ENCODE results near the gene EIF6.

EIF6 gene

GRCh38 chr20:35295058-35295457 lies 10.5 kb upstream of the EIF6 start:
- no peak for DNase-seq (ENCODE audit: low read depth, low spot score)

DNA sequence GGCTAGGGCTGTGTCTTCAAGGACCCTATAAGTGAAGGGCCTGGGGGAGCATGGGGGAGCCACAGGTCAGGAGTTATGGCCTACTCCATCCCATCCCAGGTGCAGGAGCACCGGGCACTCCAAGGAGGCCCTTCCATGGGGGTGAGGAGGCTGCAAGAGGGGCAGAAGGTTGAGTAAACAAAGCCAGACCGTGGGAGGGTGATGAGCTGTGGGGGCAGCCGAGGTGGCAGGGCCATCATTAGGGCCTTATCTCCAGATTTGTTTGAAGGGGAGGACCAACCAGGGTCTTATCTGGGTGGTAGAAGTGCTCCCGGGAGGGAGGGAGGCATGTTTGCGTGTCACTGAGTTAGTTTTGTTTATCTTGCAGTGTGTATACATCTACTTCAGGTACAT lies 9.7 kb upstream of the EIF6 start:
- no peak for DNase-seq (ENCODE audit: low read depth, low spot score)

DNA sequence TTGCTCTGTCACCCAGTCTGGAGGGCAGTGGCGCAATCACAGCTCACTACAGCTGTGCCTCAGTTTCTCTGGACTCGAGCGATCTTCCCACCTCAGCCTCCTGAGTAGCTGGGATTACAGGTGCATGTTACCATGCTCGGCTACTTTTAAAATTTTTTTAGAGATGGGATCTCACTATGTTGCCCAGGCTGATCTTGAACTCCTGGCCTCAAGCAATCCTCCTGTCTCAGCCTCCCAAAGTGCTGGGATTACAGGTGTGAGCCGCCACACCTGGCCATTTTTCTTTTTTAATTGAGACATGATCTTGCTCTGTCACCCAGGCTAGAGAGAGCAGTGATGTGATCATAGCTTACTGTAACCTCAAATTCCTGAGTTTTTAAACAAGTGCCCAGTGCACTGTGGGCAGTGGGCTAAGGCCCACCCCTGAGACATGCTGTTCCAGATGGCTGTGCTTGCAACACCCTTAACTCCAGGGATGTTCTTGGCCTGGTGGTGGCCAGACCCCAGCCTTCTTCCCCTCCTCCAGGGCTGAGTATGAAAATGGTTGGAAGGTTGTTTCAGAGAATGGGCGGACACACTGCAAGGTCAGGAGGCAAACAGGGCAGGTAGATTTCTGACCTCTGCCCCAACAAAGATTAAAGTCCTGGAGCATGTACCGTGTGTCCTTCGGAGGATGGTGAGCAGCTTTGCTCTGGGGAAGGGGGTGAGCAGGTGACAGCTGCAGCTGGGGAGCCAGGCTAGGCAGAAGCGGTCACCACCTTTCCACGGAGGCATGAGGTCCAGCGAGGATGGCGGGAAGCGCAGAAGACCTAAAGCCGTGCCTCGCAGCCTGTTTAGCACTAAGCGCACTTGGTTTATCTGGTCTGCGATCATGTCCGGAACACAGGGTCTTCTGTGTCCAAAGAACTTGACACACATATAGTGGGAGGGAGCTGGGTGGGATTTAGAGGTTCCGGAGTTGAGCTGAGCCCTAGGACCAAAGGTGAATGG lies 9.0 kb upstream of the EIF6 start:
- no peak for DNase-seq (ENCODE audit: low read depth, low spot score)

GRCh38 chr20:35292504-35293285 lies 8.1 kb upstream of the EIF6 start:
- DNase-seq (ENCODE audit: low read depth, low spot score), result no peak

- DNase-seq (ENCODE audit: low read depth, low spot score), result no peak
Observed at GRCh38 chr20:35291654-35292503, 7.3 kb upstream of the EIF6 start, which contains the start of gene FAM83C. Gene FAM83C (minus strand): TSS chr20:35292425. CDS start chr20:35292304, 121 bp downstream.

GRCh38 chr20:35290887-35291417 lies 6.4 kb upstream of the EIF6 start:
- DNase-seq (ENCODE audit: low read depth, low spot score), result no peak

GRCh38 chr20:35290186-35290886 lies 5.8 kb upstream of the EIF6 start:
- no peak for DNase-seq (ENCODE audit: low read depth, low spot score)

GRCh38 chr20:35288325-35289060 lies 3.9 kb upstream of the EIF6 start:
- no peak for DNase-seq (ENCODE audit: low read depth, low spot score)

GRCh38 chr20:35287509-35288324 lies 3.1 kb upstream of the EIF6 start:
- DNase-seq (ENCODE audit: low read depth, low spot score), result no peak

DNA sequence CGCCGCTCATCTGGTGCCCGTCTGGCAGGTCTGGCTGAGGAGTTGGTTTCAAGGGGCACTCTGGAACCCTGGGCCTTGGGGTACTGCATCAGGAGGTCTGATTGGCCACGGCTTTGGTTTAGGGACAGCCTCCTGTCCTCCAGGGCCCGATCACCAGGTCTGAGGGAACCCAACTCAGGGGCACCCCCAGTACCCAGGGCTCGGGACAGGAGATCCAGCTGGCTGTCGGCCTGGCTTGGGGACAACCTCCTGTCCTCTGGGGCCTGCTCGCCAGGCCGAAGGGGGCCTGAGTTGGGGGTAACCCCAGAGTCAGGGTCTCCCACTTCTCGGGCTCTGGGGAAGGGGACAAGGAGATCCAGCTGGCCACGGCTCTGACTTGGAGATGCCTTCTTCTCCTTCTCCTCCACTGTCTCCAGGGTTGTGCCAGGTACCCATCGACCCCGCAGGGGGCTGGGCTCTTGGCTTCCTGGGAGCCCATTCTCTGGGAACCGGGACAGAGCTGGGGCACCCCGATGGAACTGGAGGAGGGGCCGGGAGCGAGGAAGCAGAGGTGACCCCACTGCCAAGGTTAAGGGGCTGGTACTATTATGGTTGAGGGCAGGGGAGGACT lies 2.4 kb upstream of the EIF6 start:
- no peak for DNase-seq (ENCODE audit: low read depth, low spot score)

DNA sequence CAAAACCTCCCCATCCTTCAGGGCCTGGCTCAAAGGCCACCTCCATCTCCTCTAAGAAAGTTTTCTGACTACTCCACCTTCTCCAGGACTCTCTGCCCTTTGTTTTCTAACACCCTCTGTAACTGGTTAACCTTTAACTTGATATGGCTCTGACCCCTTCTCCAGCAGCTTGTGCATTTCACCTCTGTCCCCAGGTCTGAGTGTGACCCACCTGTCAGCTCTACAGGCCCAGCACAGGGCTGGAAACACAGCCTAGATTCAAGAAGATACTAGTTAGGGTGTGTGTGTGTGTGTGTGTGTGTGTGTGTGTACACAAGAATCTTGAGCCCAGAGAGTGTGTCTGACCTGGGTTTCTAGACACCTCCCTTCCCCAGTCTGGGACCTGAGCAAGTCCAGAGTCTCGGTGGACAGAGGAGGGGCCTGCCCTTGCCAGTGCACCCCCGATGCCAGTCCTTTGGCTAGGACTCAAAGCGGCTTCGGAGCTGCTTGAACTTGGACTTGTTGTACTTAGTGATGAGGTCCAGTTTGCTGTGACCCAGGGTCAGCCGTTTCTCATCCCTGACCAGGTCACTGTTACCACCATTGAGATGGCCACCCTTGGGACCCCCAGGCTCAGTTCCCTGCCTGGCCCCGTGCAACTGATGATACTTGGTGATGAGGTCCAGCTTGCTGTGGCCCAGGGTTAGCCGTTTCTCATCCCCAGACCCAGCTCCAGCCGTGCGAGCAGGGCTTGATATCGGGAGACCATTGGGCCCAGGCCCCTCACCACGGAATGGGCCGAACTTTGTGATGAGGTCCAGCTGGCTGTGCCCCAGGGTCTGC lies 1.7 kb upstream of the EIF6 start:
- DNase-seq (ENCODE audit: low read depth, low spot score), result no peak

DNA sequence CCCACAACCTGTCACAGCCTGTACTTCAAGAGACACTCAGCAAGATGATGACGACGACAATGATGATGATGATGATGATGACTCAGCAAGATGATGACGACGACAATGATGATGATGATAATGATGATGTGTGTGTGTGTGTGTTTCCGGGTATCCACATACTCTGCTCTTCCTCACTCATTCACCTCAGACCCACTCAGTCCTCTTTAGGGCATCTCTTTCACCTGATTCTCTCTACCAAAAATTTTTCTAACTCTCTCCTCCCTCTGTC lies 1.2 kb upstream of the EIF6 start:
- DNase-seq (ENCODE audit: low read depth, low spot score), result no peak

DNA sequence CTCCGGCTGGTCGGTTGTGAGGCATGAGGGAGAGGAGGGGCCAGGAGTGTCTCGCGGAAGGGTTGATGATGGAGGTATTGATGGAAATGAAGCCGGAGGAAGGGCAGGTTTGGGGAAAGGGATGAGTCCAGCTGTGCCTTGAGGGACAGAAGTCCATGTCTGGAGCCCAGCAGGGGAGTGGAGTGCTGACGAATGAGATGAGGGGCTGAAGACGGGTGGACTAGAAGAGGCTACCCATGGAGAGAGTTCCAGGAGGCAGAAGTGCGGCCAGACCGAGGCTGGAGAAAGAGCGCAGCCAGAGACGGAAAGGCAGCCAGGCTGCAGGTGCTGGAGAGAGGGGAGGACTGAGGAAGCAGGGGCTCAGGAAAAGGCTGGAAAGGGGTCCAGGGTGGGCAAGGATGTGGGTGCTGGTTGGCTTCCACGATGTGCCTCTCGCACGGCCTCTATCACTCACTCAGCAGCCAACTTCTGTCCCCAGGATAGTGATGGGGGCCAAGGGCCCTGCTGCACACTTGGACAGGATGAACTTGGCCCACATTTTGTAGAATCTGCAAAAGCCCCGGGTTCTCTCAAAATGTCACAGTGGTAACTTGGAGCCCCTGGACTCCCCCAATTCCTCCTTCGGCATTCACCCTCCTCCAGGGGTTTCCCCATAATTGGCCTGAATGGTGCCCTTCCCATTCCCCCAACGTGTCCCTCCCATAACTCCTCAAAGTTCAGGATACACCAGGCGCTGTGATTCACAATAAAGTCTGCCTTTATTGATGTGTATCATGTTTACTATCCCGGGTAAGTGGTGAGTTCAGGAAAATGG lies 627 bp upstream of the EIF6 start:
- no peak for DNase-seq (ENCODE audit: low read depth, low spot score)

- DNase-seq (ENCODE audit: low read depth, low spot score), result no peak
Observed at GRCh38 chr20:35283441-35284266, 918 bp downstream of the EIF6 start.

- DNase-seq (ENCODE audit: low read depth, low spot score), result no peak
Observed at GRCh38 chr20:35281506-35282101, 3.0 kb downstream of the EIF6 start.

DNA sequence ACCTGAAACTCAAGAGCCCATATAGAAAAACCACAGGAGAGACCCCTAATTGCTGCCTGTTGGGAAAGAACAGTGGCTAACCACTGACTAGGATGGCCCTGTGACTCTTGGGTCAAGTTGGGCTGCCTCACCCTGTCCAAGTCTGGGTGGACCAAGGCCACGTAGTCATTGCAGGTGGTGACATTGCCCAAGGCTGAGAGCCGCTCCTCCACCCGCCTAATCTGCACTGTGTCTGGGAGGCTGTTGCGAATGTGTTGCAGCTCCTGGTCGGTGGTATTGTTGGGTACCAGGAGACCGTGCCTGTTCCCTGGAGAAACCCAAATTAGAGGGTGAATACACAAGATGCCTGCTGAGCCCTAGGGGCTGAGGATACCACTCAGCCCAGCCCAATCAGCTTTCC lies 4.0 kb downstream of the EIF6 start:
- DNase-seq (ENCODE audit: low read depth, low spot score), result no peak

All from smooth muscle cell of the brain vasculature (primary cell).